ENCODE data around the gene TSEN2. TPM values are rescaled to one million over a fixed set of nuclear protein-coding genes. Genes with fewer than 3 reads are reported as not detected.

Gene TSEN2
- total RNA-seq, 1 experiment from 2014 or later, result 26.8 TPM

DNA sequence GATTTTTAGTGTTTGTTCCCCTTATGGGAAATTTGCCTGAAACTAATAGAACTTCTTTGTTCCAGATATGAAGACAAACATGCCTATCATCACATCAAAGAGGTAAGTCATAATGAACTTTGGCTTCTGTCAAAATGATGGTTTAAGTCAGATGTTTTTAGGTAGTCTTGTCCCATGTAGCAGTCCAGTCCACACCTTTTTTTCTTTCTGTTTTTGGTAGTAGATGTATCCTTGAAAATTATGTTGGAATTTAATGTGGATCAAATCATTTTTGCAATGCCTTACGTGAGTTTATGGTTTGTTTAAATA is 12.1 kb downstream of the TSEN2 start:
- BruUV-seq (replicated peaks), result no TSS peak
- intact Hi-C loops (cut with micrococcal nuclease; ENCODE audit: unreplicated experiment), result no loop called here
- H3K27me3 ChIP-seq (ENCODE audit: insufficient read depth, low read depth), result no peaks in the 10 kb centered on the region
- H3F3A ChIP-seq (ENCODE audit: insufficient read depth, low read depth), result no peaks in the 10 kb centered on the region; the same call in 1 of the 2 replicates
- no peaks in the 10 kb centered on the region for H3K9me2 ChIP-seq (ENCODE audit: insufficient read depth)
- TF ChIP-seq CTCF (conservative IDR thresholded peaks at IDR 0.05) (no peak), EZH2 (IDR thresholded peaks at IDR 0.05; ENCODE audit: low read depth) (no peak)
- CTCF ChIA-PET, result no interaction called here
- no peaks in the 10 kb centered on the region for H3K4me1 ChIP-seq (replicated peaks; ENCODE audit: insufficient read depth)
- H3K27ac ChIP-seq, result no peak overlapping the region
- H3K36me3 ChIP-seq (ENCODE audit: low read depth), result peaks cover 63% of the 10 kb centered on the region
- POLR2A ChIA-PET (ENCODE audit: unreplicated experiment), result no interaction called here
- no peak overlapping the region for H3K4me3 ChIP-seq
- H3K79me2 ChIP-seq (ENCODE audit: low read depth), result no peaks in the 10 kb centered on the region
- no peak overlapping the region for H3K4me2 ChIP-seq
- H3K9me3 ChIP-seq (ENCODE audit: insufficient read depth, low read depth), result no peaks in the 10 kb centered on the region
- H4K20me1 ChIP-seq (ENCODE audit: insufficient read depth), result no peaks in the 10 kb centered on the region
- no peak overlapping the region for H2AFZ ChIP-seq
- no peak for DNase-seq

DNA sequence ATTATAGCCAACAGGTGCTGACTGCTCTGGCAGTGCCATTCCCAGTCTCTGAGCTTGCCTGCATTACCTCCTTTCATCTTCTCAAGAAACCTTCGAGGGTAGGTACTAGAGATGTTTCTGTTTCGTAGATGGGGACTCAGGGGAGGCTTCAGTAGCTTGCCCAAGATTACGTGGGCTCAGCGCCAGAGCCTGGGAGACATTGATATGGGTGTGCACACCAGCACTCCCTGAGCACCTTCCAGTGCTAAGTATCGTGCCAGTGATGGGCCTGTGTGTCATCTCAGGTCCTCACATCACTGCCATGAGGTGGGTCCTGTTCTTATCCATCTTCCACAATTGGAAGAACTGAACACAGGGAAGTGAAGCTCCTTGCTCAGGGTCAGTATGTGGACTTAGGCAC is 15.2 kb downstream of the TSEN2 start:
- H4K20me1 ChIP-seq (ENCODE audit: insufficient read depth), result no peaks in the 10 kb centered on the region
- no peaks in the 10 kb centered on the region; the same call in 1 of the 2 replicates for H3F3A ChIP-seq (ENCODE audit: insufficient read depth, low read depth)
- H3K9me3 ChIP-seq (ENCODE audit: insufficient read depth, low read depth), result no peaks in the 10 kb centered on the region
- no peaks in the 10 kb centered on the region for H3K79me2 ChIP-seq (ENCODE audit: low read depth)
- POLR2A ChIA-PET (ENCODE audit: unreplicated experiment), result no interaction called here
- H3K4me3 ChIP-seq, result no peak overlapping the region
- no peaks in the 10 kb centered on the region for H3K9me2 ChIP-seq (ENCODE audit: insufficient read depth)
- H3K36me3 ChIP-seq (ENCODE audit: low read depth), result peaks cover 70% of the 10 kb centered on the region
- no peaks in the 10 kb centered on the region for H3K27me3 ChIP-seq (ENCODE audit: insufficient read depth, low read depth)
- H2AFZ ChIP-seq, result no peak overlapping the region
- H3K4me1 ChIP-seq (replicated peaks; ENCODE audit: insufficient read depth), result no peaks in the 10 kb centered on the region
- TF ChIP-seq EZH2 (IDR thresholded peaks at IDR 0.05; ENCODE audit: low read depth) (no peak), CTCF (conservative IDR thresholded peaks at IDR 0.05) (no peak)
- no peak overlapping the region for H3K4me2 ChIP-seq
- intact Hi-C loops (cut with micrococcal nuclease; ENCODE audit: unreplicated experiment), result no loop called here
- BruUV-seq (replicated peaks), result no TSS peak
- no peak for DNase-seq
- H3K27ac ChIP-seq, result no peak overlapping the region
- CTCF ChIA-PET, result interaction anchor here (0.6 kb wide), 1 partner anchor 1311 kb away, joined by 3 read pairs; no protein-coding TSS in a partner anchor

DNA sequence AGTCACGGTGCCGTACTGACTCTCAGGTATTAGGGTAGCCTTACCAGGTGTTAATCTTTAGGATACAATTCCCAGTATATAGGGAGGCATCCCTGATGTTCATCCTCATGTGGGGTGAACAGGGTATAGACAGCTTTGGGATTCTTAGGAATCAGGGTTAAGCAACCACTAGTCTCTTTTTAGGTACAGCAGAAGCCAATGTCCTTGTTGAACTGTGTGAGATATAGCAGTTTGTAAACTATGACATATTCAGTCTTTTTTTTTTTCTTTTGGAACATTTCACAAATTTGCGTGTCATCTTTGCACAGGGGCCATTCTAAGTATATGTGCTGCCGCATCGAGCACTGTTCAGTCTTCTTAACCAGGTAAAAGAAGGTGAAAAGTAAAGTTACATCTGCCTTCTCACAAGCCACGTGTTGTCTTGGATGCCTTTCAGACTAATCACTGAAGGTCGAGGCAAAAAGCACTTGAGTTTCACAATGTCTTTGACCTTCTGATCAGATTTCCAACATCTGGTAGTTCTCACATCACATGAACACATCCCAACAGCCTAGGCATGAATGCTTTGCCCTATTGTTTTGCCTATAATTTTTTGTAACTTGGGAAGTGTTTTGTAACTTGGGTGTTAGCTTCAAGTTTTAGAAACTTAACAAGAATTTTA is 17.2 kb downstream of the TSEN2 start:
- Histone ChIP-seq H2AFZ (no peak overlapping the region), H3K9me2 (ENCODE audit: insufficient read depth) (no peaks in the 10 kb centered on the region), H3K4me1 (replicated peaks; ENCODE audit: insufficient read depth) (no peaks in the 10 kb centered on the region), H4K20me1 (ENCODE audit: insufficient read depth) (no peaks in the 10 kb centered on the region), H3K27me3 (ENCODE audit: insufficient read depth, low read depth) (no peaks in the 10 kb centered on the region), H3K4me3 (no peak overlapping the region), H3K79me2 (ENCODE audit: low read depth) (no peaks in the 10 kb centered on the region), H3K4me2 (no peak overlapping the region), H3F3A (ENCODE audit: insufficient read depth, low read depth) (peaks cover 5% of the 10 kb centered on the region), H3K36me3 (ENCODE audit: low read depth) (peaks cover 68% of the 10 kb centered on the region), H3K9me3 (ENCODE audit: insufficient read depth, low read depth) (no peaks in the 10 kb centered on the region), H3K27ac (no peak overlapping the region)
- no TSS peak for BruUV-seq (replicated peaks)
- TF ChIP-seq CTCF (conservative IDR thresholded peaks at IDR 0.05), result no peak
- no peak for TF ChIP-seq EZH2 (IDR thresholded peaks at IDR 0.05; ENCODE audit: low read depth)
- ChIA-PET CTCF (no interaction called here), POLR2A (ENCODE audit: unreplicated experiment) (no interaction called here)
- DNase-seq, result no peak
- intact Hi-C loops (cut with micrococcal nuclease; ENCODE audit: unreplicated experiment), result no loop called here
